CD4-positive, alpha-beta T cell (primary cell): Measurements from ENCODE around the gene TMEM81. TPM values are rescaled to one million over a fixed set of nuclear protein-coding genes. Genes with fewer than 3 reads are reported as not detected.

Experiments used
- ATAC-seq: fragments of 200-7000 bp; cut with Tn5 transposase; one replicate; pipeline ENCODE4 v1.10.0; 2022; ENCODE audit warnings: mild to moderate bottlenecking; ENCODE audit not compliant: poor library complexity
- CTCF ChIA-PET: fragments of 350-600 bp; sonication (Branson Sonifier 250); formaldehyde crosslinking; loops from one replicate; lab custom pipeline; 2021; ENCODE audit warnings: antibody characterized with exemption, inconsistent platforms; lab: Charles Lee
- POLR2A ChIA-PET: fragments of 350-600 bp; sonication (Branson Sonifier 250); formaldehyde crosslinking; loops from one replicate; lab custom pipeline; 2021; ENCODE audit warnings: antibody characterized with exemption, inconsistent platforms; lab: Charles Lee
- DNase-seq, 14 experiments: peaks; one replicate each; pipeline ENCODE4 v3.0.0-alpha.2; 2013 to 2020; ENCODE audit warnings: mixed read lengths in 2 of 14
- H3K27ac ChIP-seq, 2 donors: one replicate each; pipeline versions ENCODE4 v1.5.1 to v1.7.0; 2013; ENCODE audit warnings: low read length in 2 of 2, low read depth in 1 of 2, mild to moderate bottlenecking in 1 of 2
- H3K27me3 ChIP-seq, 2 experiments: 1 replicate in 1 of 2; 2 replicates in 1 of 2; pipeline versions ENCODE4 v1.6.1 to v1.7.0; 2013; ENCODE audit warnings: low read length in 2 of 2, control low read depth in 1 of 2, mild to moderate bottlenecking in 1 of 2, moderate library complexity in 1 of 2; ENCODE audit not compliant: insufficient read depth in 2 of 2, control insufficient read depth in 1 of 2
- H3K36me3 ChIP-seq: one replicate; pipeline ENCODE4 v1.6.1; 2013; ENCODE audit warnings: low read length, control low read depth; ENCODE audit not compliant: insufficient read depth
- H3K4me1 ChIP-seq: one replicate; pipeline ENCODE4 v1.6.1; 2013; ENCODE audit warnings: low read length, control low read depth; ENCODE audit not compliant: insufficient read depth
- H3K4me3 ChIP-seq: one replicate; pipeline ENCODE4 v1.5.1; 2013; ENCODE audit warnings: mild to moderate bottlenecking, low read length, moderate library complexity
- H3K9me3 ChIP-seq, 2 experiments: 1 replicate in 1 of 2; 2 replicates in 1 of 2; pipeline versions ENCODE4 v1.6.1 to v1.7.0; 2013; ENCODE audit warnings: low read length in 2 of 2, mild to moderate bottlenecking in 2 of 2, control low read depth in 1 of 2, moderate library complexity in 1 of 2; ENCODE audit not compliant: control insufficient read depth in 1 of 2, insufficient read depth in 1 of 2
- H3K27ac Mint-ChIP-seq: one replicate; pipeline ENCODE4 v1.8.0; 2020; ENCODE audit warnings: mixed read lengths
- H3K27me3 Mint-ChIP-seq: one replicate; pipeline ENCODE4 v1.8.0; 2021; ENCODE audit warnings: mixed read lengths
- H3K36me3 Mint-ChIP-seq: one replicate; pipeline ENCODE4 v1.8.0; 2021; ENCODE audit warnings: low read depth, mixed read lengths
- H3K4me1 Mint-ChIP-seq: one replicate; pipeline ENCODE4 v1.8.0; 2021; ENCODE audit warnings: low read depth, mixed read lengths
- H3K4me3 Mint-ChIP-seq: one replicate; pipeline ENCODE4 v1.8.0; 2020; ENCODE audit warnings: mild to moderate bottlenecking, mixed read lengths
- H3K9me3 Mint-ChIP-seq: one replicate; pipeline ENCODE4 v1.8.0; 2020; ENCODE audit warnings: mixed read lengths
- intact Hi-C, 2 experiments: fragments of 100-400 bp; cut with DNase I in 1 of 2; cut with micrococcal nuclease in 1 of 2; formaldehyde crosslinking; loops; one replicate each; pipeline versions ENCODE4 v1.15.1 to v1.9.0; 2023 to 2025; cut with DNase I, micrococcal nuclease
- total RNA-seq, 174 experiments: library from RNA in 2 of 174; stranded (reverse) in 2 of 174; gene quantifications; one replicate each; pipeline ENCODE4 v1.2.3 and lab custom pipeline; 2021 to 2026
- TF ChIP-seq, protein P1 (sequence below): fragments of 200-600 bp; IDR thresholded peaks from one replicate; pipeline ENCODE4 v1.8.0; 2022; ENCODE audit warnings: antibody characterized with exemption, mild to moderate bottlenecking

The TMEM81 gene
- total RNA-seq, 2 experiments from 2014 or later: 2.1 to 2.2 TPM

DNA sequence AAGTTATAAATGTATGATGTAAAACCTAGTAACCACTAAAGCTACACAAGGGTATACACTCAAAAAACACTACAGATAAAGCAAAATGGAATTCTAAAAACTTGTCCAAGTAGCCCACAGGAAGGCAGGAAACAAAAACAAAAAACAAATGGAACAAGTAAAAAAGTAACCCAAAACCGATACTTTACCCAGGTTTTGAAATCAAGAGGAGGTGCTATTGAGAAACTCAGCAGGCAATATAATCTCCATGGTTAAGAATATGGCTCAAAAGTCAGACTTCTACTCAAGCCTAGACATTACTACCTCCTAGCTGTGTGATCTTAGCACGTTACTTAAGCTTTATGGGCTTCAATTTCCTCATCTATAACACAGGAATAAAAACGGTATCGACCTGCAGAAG lies 24.2 kb upstream of the TMEM81 start:
- ChIA-PET CTCF (interaction anchor here (1.7 kb wide), 1 partner anchor 18 kb away, joined by 4 read pairs; no protein-coding TSS in a partner anchor), POLR2A (no interaction called here)
- no peaks in the 10 kb centered on the region for H3K9me3 Mint-ChIP-seq
- no peaks in the 10 kb centered on the region for H3K27me3 Mint-ChIP-seq
- no peak overlapping the region for H3K27ac ChIP-seq
- H3K27me3 ChIP-seq: no peaks in the 10 kb centered on the region
- intact Hi-C loops: no loop called here
- H3K4me3 Mint-ChIP-seq: no peak overlapping the region
- no peak for DNase-seq
- H3K27ac Mint-ChIP-seq: peak overlapping the region; percentile 37
- peaks cover 82% of the 10 kb centered on the region for H3K36me3 Mint-ChIP-seq
- H3K9me3 ChIP-seq: no peaks in the 10 kb centered on the region
- peaks cover 62% of the 10 kb centered on the region for H3K36me3 ChIP-seq
- H3K4me3 ChIP-seq: no peak overlapping the region
- ATAC-seq: no peak
- peaks cover 15% of the 10 kb centered on the region for H3K4me1 Mint-ChIP-seq
- no peaks in the 10 kb centered on the region for H3K4me1 ChIP-seq
- TF ChIP-seq, protein P1, sequence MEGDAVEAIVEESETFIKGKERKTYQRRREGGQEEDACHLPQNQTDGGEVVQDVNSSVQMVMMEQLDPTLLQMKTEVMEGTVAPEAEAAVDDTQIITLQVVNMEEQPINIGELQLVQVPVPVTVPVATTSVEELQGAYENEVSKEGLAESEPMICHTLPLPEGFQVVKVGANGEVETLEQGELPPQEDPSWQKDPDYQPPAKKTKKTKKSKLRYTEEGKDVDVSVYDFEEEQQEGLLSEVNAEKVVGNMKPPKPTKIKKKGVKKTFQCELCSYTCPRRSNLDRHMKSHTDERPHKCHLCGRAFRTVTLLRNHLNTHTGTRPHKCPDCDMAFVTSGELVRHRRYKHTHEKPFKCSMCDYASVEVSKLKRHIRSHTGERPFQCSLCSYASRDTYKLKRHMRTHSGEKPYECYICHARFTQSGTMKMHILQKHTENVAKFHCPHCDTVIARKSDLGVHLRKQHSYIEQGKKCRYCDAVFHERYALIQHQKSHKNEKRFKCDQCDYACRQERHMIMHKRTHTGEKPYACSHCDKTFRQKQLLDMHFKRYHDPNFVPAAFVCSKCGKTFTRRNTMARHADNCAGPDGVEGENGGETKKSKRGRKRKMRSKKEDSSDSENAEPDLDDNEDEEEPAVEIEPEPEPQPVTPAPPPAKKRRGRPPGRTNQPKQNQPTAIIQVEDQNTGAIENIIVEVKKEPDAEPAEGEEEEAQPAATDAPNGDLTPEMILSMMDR: no peak

DNA sequence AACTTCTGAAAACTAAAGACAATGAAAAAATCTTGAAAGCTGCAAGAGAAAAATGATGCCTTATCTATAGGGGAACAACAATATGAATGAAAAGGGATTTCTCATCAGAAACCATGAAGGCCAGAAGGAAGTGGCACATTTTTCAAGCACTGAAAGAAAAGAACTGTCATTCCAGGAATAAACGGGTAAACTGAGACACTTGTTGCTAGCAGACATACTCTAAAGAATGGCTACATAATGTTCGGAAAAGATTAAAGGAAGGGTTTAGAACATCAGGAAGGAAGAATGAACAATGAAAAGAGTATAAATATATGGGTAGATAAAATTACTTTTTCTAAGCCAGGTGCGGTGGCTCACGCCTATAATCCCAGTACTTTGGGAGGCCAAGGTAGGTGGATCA lies 23.1 kb upstream of the TMEM81 start:
- POLR2A ChIA-PET: no interaction called here

DNA sequence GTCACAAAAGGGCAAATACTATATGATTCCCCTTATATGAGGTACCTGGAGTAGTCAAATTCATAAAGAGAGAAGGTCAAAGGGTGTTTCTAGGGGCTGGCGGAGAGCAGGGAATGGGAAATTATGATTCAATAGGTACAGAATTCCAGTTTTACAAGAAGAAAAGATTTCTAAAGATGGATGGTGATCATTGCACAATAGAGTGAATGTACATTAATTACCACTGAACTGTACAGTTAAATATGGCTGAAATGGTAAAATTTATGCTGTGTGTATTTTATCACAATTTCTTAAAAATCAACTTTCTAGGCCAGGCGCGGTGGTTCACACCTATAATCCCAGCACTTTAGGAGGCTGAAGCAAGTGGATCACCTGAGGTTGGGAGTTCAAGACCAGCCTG lies 18.1 kb upstream of the TMEM81 start:
- no peaks in the 10 kb centered on the region for H3K27me3 Mint-ChIP-seq
- no peaks in the 10 kb centered on the region for H3K9me3 Mint-ChIP-seq
- no peak overlapping the region for H3K4me3 Mint-ChIP-seq
- ChIA-PET POLR2A (no interaction called here), CTCF (no interaction called here)
- DNase-seq (no peak), ATAC-seq (no peak)
- no peak overlapping the region for H3K4me3 ChIP-seq
- no peaks in the 10 kb centered on the region for H3K27me3 ChIP-seq
- intact Hi-C loops: no loop called here
- TF ChIP-seq, protein P1: no peak
- H3K4me1 ChIP-seq: no peaks in the 10 kb centered on the region
- no peaks in the 10 kb centered on the region for H3K9me3 ChIP-seq
- no peak overlapping the region for H3K27ac Mint-ChIP-seq
- H3K36me3 ChIP-seq: peaks cover 91% of the 10 kb centered on the region
- peaks cover 12% of the 10 kb centered on the region for H3K4me1 Mint-ChIP-seq
- no peak overlapping the region for H3K27ac ChIP-seq
- peaks cover 94% of the 10 kb centered on the region for H3K36me3 Mint-ChIP-seq

More for the DNA sequence above, 23.1 kb upstream of the TMEM81 start:
- CTCF ChIA-PET: no interaction called here
- Mint-ChIP-seq H3K9me3 (no peaks in the 10 kb centered on the region), H3K27me3 (no peaks in the 10 kb centered on the region), H3K4me1 (peaks cover 16% of the 10 kb centered on the region), H3K4me3 (no peak overlapping the region), H3K27ac (no peak overlapping the region), H3K36me3 (peaks cover 84% of the 10 kb centered on the region)
- TF ChIP-seq, protein P1: no peak
- H3K4me3 ChIP-seq: no peak overlapping the region
- no peak overlapping the region for H3K27ac ChIP-seq
- no peak for ATAC-seq
- H3K27me3 ChIP-seq: no peaks in the 10 kb centered on the region
- no peak for DNase-seq
- peaks cover 65% of the 10 kb centered on the region for H3K36me3 ChIP-seq
- H3K4me1 ChIP-seq: no peaks in the 10 kb centered on the region
- intact Hi-C loops: no loop called here
- H3K9me3 ChIP-seq: no peaks in the 10 kb centered on the region
